Esophagus mucosa (tissue), 1 donor: ENCODE data around the gene ERCC8. TPM values are rescaled to one million over a fixed set of nuclear protein-coding genes. Genes with fewer than 3 reads are reported as not detected.
"Not testable (repeated sequence)": the region's sequence is repeated elsewhere in the genome, so short reads cannot be mapped to it uniquely, and the experiment has no call there.

Experiments used
- ATAC-seq: fragments of 200-7000 bp; cut with Tn5 transposase; one replicate; pipeline ENCODE4 v1.9.1; 2020
- total RNA-seq: library from RNA; stranded (reverse); gene quantifications from one replicate; pipeline ENCODE4 v1.2.4, GENCODE V29; 2023
- donor health status: DM: yes; HTN: yes; CAD: no.

Gene ERCC8
- total RNA-seq, 1 donor from 2014 or later, result 8.5 TPM

DNA sequence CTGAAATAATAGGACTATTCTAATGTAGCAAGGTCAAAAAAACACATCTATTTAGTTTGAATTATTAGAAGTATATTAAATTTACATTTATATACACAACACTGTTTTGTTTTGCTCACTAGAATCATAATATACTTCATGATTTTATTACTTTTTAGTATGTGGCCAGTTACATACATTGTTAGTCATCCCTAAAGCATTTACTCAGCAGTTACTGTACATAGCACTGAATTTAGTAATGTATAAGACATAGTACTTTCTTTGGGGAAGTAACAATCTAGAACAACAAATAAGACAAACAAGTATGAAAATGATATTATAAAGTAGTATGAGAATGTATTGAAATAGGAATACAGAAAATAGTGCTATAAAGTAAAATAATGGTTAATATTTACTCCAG lies 28.2 kb downstream of the ERCC8 start:
- ATAC-seq, result no peak

DNA sequence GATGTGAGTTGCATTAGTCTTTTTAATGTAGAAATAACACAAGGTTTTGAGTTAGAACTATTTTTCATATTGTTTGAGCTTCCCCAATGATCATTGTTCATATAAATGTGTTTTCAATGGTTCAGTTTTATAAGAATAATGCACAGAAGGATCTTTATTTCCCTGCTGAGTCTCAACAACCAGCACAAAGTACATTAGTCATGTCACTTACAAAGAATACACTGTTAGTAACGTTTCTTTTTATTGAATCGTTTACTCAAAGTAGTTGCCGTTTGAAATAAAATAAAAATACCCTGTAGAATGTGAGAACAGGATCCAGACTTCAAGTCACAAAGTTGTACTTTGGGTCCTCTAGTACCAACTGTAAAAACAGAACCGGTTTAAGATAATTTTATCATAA lies 41.5 kb downstream of the ERCC8 start:
- ATAC-seq, result no peak

DNA sequence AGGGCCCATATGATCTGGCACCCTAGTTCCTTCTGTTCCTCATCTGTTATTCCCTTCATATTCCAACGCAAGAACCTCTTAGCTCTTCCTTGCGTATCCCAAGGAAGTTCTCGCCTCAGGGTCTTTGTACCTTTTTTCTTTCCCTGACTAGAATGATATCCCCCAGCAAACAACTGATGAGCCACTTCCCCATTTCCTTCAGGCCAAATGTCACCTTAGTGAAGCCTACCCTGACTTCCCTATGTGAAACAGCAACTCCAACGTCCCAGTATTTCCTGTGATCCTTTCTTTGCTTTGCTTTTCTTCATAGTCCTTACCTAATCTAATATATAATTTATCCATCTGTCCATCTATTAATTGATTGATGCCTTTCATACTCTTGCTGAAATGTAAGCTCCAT lies 47.9 kb downstream of the ERCC8 start:
- no peak for ATAC-seq

DNA sequence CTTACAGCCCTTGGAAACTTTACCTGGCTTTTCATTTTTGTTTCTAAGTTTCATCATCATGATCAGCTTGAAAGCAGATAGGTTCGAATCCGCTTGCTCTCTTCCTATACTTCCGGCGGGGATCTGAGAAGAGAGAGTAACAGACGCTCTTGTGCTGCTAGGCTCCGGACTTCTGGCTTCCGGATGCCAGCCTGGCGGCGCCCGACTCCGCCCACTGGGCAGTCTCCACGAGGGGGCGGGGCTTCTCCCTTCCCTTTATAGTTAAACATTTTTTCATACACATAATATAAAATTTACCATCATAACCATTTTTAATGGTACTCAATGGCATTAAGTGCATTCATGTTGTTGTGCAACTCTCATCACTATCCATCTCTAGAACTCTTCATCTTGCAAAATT lies 51.3 kb downstream of the ERCC8 start:
- no peak for ATAC-seq

DNA sequence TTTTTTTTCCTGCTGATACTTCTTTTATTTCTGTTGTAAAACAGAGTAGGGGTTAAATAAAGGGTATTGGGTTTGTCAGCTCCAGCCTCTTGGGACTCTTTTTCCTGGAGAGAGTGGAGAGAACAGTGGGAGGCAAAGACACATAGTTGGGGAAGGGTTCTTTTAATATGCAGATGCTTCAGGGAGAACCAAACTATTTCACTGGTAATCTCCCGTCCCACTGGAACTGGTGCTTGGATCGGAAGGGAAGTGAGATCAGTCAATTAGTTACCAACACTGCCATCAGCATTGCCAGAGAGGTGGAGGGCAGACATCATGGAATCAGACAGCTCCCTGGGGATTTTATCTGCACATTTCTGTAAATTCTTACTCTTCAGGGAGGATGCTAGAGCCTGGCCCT lies 53.2 kb downstream of the ERCC8 start:
- ATAC-seq, result no peak

DNA sequence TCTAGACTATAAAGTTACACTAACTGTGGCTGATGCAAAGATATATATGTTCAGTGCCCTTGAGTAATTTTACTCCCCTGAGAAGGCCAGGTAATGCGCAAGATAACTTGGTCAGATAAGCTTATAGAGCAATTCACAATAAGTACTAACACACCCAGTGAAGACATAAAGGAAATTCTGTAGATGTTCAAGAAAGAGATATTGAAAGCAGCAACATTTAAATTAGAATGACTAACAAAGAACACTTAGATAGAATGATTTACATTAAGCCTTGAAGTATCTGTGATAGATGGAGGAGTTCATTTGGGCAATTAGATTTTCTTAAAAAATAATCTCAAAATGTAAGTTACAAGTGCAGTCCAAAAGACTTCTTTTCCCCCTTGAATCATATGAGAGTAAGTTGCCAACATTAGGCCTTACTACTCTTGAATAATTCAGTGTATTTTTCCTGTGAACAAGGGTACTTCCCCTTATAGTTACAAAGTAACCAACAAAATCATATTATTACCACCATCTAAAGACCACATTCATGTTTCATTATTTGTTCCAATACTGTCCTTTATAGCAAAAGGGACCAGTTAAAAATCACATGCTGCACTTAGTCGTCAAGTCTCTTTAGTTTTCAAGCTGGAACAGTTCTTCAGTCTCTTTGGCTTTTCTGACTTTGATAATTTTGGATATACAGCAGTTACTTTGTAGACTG lies 56.4 kb downstream of the ERCC8 start:
- no peak for ATAC-seq

DNA sequence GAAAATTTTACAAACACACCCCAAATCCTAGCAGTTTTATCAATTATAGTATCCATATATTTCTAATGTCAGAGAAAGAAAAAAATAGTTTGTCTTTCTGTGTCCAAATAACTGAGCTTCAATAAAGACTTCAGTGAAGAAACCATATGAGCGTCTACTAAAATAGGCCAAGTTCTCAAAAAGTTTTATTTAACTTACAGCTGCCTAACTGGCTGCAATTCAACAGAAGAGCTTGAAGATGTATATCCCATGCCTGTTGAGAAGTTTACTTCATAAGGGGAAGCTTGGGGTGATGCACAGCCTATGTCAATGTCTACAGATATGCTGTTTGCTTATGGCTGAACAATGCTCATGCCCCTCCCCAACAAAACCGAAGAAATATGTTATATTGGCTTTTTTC lies 57.1 kb downstream of the ERCC8 start:
- no peak for ATAC-seq

DNA sequence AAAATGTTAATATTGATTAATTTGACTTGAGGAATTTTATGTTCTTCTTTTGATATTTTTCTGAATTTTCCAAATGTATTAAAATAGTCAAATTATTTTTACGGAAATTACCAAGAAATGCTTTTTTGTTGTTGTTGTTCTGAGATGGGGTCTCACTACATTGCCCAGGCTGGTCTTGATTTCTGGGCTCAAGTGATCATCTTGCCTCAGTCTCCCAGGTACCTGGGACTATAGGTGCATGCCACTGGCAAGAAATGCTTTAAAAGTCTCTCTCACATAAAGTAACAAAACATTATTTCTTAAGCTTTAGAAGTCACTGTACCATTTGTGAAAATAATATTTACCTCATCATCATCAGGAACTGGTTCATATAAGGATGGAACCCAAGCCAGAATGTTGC lies 57.8 kb downstream of the ERCC8 start:
- no peak for ATAC-seq

DNA sequence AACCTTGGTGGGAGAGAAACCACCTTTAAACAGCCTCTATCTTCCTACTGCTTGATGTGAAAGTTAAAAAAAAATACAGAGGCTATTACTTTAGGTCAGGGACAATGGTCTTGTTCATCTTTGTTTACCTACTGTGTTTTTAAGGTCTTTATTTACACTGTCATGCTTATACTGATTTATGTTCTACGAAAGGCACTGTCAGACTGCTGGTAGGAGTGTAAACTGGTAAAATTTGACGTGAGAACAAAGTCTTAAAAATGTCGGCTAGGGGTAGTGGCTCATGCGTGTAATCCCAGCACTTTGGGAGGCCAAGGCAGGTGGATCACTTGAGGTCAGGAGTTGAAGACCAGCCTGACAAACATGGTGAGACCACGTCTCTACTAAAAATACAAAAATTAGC lies 58.7 kb downstream of the ERCC8 start:
- ATAC-seq, result no peak

DNA sequence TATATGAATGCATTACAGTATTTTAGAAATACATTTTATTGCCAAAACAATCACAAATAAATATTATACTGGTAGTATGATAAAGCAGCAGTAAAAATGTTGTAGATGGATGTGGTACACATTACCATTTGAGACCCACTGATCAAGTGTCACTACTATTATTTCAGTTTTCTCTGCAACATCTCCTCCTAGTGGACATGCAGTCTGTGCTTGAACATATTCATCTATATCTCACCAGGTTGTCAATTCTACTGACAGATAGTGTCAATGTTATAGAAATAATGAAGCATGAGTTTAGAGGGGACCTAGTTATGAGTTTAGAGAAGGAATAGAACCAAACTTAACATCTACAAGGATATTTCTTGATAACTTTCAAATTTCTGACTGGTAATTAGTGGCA lies 61.6 kb downstream of the ERCC8 start:
- no peak for ATAC-seq

DNA sequence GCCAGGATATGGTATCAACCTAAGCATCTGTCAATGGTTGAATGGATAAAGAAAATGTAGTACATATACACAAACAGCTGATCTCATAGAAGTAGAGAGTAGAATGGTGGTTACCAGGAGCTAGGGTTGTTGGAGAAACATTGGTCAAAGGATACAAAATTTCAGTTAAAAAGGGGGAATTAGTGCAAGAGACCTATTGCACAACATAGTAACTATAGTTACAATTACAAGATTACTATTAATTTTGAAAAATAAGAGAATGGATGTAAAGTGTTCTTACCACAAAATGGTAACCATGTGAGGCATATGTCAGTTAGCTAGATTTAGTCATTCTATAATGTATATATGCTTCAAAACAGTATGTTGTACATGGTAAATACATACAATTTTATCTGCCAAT lies 72.0 kb downstream of the ERCC8 start:
- no peak for ATAC-seq

DNA sequence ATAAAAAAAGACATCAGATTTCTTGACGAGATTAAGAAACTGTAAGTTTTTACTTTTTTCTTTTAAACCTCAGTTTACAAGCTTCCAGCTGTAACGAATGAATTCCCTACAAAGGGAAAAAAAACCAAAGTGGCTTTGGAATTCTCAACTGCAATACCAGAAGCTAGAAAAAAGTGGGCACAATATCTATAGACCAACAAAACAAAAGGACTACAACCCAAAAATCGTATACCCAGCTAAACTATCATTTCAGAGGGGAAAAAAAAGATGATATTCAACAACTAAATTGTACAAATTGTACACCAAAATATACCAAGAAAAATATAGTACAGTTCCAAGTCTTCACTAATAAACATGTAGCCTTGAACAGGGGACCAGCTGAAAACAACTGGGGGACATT lies 74.0 kb downstream of the ERCC8 start:
- ATAC-seq, result no peak

DNA sequence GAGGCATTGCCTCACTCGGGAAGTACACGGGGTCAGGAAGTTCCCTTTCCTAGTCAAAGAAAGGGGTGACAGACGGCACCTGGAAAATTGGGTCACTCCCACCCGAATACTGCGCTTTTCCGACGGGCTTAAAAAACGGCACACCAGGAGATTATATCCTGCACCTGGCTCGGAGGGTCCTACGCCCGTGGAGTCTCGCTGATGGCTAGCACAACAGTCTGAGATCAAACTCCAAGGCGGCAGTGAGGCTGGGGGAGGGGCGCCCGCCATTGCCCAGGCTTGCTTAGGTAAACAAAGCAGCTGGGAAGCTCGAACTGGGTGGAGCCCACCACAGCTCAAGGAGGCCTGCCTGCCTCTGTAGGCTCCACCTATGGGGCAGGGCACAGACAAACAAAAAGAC lies 84.3 kb downstream of the ERCC8 start:
- ATAC-seq, result not testable (repeated sequence)

DNA sequence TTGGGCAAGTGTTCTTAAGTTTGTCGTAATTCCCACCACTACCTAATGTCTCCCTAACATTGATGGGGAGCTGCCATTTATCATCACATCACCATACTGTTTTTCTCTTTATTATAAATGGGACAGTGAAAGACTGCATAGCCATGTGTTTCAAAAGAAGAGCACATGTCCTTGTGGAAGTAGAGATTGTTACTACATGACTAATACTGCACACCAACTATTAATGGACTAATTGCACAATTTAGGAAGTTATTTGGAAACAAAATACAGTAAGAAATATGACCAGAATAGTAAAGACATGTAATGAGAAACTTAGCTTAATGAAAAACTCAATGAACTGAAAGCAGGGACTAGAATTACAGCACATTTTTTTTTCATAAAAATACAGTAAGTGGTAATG lies 88.8 kb downstream of the ERCC8 start:
- ATAC-seq, result no peak

DNA sequence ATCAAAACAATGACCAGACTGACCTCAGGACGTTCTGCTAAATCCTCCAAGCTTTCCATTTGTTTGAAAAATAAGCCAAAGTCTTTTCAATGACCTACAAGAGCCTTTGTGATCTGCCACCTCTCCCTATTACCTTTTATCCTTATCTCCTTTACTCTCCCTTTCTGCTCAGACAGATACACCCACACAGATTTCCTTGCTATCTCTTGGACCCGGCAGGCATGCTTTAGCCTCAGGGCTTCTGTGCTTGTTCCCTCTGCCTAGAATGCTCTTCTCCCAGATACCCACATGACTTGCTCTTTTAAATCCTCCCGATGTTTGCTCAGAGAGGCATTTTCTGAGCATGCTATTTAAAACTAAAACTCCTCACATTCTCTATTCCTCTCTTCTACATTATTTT lies 91.9 kb downstream of the ERCC8 start:
- no peak for ATAC-seq

DNA sequence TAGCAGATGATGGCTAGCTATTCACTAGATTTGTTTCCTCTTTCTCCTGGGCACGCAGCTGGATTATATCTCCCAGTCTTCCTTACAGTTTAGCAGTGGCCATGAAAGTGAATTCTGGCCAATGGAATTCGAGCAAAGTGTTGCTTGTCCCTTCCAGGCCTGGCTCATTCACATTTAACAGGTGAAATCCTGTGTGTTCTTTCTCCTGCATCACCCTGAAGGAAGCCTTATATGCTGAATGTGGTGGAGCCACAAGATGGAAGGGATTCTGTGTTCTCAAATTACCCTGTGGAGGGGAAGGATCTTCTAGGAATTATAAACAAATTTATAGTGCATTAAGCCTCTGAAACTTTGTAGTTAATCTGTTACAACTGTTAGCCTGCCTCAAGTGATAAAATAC lies 92.6 kb downstream of the ERCC8 start:
- ATAC-seq, result no peak

DNA sequence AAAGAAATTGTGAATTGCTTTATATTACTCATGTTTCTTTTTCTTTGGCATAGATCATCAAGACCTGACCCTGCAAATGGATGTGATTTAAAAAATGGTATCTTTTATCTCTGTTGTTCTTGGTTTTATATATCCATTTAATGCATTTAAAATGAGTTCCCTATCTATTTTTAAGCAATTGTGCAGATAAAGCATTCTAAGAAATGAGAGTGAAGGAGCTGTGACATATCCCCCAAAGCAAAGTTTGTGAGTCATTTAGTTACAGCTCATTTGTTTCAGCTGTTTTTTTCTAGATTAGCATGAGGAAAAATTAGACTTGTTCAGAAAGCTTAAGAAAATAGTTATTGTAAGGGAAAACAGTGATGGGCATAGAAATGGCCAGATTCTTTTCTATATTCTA lies 93.2 kb downstream of the ERCC8 start:
- no peak for ATAC-seq

DNA sequence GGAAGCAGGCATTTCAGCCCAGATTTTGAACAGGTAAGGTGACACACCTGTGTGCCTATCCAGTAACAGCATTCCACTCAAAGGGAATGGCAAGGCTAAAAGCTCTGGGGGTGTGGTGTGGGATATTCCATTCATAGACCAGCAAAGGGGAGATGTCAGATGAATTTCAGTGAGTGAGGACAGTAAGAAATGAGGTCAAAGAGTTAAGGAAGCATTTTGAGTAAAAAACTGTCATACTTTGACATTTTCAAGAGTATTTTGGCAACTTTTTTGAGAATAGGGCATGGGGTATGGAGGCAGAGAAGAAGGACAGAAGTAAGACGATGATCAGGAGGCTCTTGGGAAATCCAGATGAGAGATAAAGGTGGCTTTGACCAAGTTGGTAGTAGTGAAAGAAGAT lies 98.6 kb downstream of the ERCC8 start:
- ATAC-seq, result no peak

DNA sequence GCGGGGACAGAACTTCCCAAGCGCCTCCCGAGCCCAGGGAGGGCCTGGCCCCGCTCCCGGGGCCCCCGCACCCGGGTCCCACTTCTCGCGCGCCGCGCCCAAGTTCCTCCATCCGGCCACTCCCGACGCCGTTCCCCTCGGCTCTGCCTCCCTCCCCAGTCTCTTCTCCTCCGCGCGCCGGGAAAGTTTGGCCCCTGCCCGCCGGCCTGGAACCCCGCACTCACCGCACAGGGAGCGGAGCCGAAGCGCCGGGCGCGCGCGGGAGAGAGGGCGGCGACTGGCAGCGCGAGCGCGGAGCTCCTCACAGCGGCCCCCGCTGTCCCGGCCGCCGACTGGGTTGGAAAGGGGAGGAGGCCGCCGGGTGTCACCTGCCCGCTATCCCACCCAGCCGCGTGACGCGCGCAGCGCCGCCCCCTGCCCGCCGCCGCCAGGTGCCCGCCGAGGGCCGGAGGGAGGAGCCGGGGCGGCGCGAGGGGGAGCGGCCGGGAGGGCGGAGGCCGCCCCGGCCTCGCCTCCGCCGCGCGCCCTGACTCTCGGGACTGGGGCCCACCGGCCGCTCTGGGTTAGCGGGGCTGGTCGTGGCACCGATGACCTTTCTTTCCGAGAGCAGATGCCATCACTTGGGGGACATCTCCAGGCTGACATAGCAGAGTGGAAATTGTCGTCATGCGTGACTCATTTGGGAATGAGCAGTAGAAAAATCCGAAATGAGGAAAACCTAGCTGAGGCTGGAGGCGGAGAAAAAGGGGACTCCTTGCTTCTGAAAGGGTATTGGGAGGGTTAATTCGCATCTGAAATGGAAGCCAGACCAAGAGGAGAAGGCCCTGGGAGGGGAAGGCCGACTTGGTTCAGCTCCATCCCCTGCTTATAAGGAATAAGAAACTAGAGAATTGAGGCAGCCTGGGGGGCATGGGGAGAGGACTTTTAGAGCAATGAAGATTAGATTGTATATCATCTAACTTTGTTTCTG lies 100.6 kb downstream of the ERCC8 start, which contains the start of gene ELOVL7:
Gene ELOVL7 (minus strand): TSS at position 334 of the 970 bp plus-strand sequence. CDS start 56,872 bp downstream, outside the sequence.
- peak; percentile 95 for ATAC-seq

DNA sequence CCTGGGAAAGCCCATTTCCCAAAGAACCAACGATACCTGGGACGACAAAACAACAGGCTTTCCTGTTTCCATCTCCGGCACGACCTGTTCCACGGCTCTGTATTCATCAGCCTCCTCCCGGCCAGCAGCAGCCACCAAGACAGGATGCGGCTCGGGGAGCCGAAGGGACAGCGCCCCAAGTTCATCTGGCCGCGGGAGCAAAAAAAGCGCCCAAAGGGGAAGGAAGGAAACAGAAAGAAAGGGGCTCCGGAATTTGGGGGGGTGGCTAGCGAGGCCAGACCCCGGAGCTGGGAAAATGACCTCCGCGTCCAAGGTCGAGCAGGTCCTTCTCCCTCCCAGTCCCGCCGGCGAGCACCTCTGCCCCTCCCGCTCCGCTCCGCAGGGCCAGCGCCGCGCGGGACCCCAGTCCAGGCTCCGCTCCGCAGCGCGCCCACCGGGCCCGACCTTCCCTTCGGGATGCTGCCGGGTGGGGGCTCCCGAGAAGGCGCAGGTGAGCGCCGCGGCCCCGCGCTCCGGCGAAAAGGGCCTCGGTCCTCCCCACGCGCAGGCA lies 101.4 kb downstream of the ERCC8 start:
- ATAC-seq, result peak; percentile 67

DNA sequence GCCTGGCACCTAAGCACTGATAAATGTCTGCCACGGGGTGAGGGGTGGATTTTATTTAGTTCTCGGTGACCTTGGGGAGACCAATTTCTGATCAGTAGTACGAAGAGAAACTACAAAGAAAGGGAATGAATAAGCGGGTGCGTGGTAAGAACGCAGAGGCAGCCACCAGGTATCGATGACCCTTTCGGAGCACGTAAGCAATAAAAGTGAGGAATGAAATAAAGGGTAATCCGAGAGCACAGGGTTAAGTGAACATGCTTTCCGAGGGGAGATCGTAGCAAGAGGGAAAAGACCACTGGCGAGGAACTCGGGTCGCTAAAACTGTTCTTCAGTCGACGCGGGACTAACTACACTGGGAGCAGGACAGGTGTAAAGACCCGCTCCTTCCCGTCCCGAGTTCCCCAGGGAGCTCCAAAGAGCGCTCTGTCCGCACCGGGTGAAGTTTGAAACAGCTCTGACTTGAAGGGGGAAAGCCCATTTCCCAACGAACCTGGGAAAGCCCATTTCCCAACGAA lies 101.9 kb downstream of the ERCC8 start:
- peak; percentile 4 for ATAC-seq

DNA sequence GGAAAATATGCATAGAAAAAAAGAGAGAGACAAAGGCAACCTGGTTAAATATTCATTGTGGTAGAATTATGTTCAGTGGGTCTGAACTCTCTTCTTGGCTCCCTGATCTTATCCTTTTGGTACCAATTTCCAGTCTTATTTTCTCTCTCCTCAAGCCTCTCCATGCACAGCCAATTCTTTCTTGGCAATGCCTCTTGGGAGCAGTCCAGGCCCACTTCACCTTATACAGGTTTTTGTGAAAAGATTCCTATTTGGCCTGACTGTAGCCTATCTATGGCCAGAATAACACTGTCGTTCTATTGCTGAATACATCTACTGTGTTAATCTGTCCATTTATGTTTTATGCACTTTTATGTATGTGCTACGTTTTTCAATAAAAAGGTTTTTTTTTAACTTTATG lies 103.5 kb downstream of the ERCC8 start:
- ATAC-seq, result no peak

DNA sequence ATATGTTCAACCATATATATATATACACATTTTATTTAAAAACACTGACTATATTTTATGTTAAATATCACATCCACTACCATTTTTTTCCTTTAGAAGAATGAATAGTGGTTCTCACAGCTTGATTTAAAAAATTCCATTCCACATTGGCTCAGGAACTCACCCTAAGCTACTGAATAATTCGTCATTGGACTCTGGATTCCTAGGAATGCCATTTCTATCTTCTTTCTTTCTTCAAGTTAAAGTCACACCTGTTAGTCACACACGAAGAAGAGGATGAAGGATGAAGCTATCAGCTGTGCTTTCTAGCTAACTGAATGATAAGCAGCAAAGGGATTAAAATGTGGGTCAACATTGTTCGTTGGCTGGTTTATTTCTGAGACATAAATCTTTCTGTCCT lies 108.7 kb downstream of the ERCC8 start:
- no peak for ATAC-seq
